HepG2 (cell line): ENCODE data around the gene GUCY1A1.

Source experiments
- FLYWCH1 ChIP-seq: sonication (generic); formaldehyde crosslinking; IDR thresholded peaks from 2 replicates; pipeline ENCODE4 v1.8.1; 2023; ENCODE audit warnings: mild to moderate bottlenecking, missing genetic modification reagents
- GATAD2A ChIP-seq: IDR thresholded peaks from 2 replicates; pipeline ENCODE4 v1.6.1; 2016
- IRF1 ChIP-seq: sonication (generic); formaldehyde crosslinking; IDR thresholded peaks from 2 replicates; pipeline ENCODE4 v1.4.0; 2020; ENCODE audit warnings: low read depth, mild to moderate bottlenecking, missing genetic modification reagents
- KDM1A ChIP-seq: IDR thresholded peaks from 2 replicates; pipeline ENCODE4 v1.6.1; 2016; ENCODE audit warnings: missing compliant biosample characterization
- KDM4B ChIP-seq: sonication (generic); formaldehyde crosslinking; IDR thresholded peaks from 2 replicates; pipeline ENCODE4 v1.4.0; 2020; ENCODE audit warnings: missing genetic modification reagents
- MZF1 ChIP-seq: sonication (generic); formaldehyde crosslinking; IDR thresholded peaks from 2 replicates; pipeline ENCODE4 v1.8.1; 2023; ENCODE audit warnings: mild to moderate bottlenecking, missing genetic modification reagents, borderline replicate concordance
- SRY ChIP-seq: sonication (generic); formaldehyde crosslinking; IDR thresholded peaks from 2 replicates; pipeline ENCODE4 v1.8.0; 2022; ENCODE audit warnings: mild to moderate bottlenecking, missing genetic modification reagents
- ZBED4 ChIP-seq: sonication (generic); formaldehyde crosslinking; IDR thresholded peaks from 2 replicates; pipeline ENCODE4 v1.4.0; 2020; ENCODE audit warnings: missing genetic modification reagents, borderline replicate concordance

GRCh38 chr4:155640751-155641150, 25.9 kb upstream of the GUCY1A1 start:
- TF ChIP-seq GATAD2A (no peak), ZBED4 (CRISPR knock-in tag) (no peak), MZF1 (no peak), KDM1A (no peak), IRF1 (CRISPR knock-in tag) (no peak), FLYWCH1 (no peak), SRY (no peak), KDM4B (CRISPR knock-in tag) (no peak)
